Activated naive CD8-positive, alpha-beta T cell (primary cell): ENCODE measurements around the gene PTPRT.

Experiments used
- H3K27ac Mint-ChIP-seq: one replicate; pipeline ENCODE4 v1.8.0; 2021; ENCODE audit warnings: mixed read lengths
- H3K27me3 Mint-ChIP-seq: one replicate; pipeline ENCODE4 v1.8.0; 2021; ENCODE audit warnings: mixed read lengths
- H3K36me3 Mint-ChIP-seq: one replicate; pipeline ENCODE4 v1.8.0; 2021; ENCODE audit warnings: mixed read lengths
- H3K4me1 Mint-ChIP-seq: one replicate; pipeline ENCODE4 v1.8.0; 2021; ENCODE audit warnings: low read depth, mixed read lengths
- H3K4me3 Mint-ChIP-seq: one replicate; pipeline ENCODE4 v1.8.0; 2021; ENCODE audit warnings: mild to moderate bottlenecking, mixed read lengths
- H3K9me3 Mint-ChIP-seq: one replicate; pipeline ENCODE4 v1.8.0; 2021; ENCODE audit warnings: low read depth, mixed read lengths

Gene PTPRT

GRCh38 chr20:42138729-42139128 is 1051.0 kb downstream of the PTPRT start:
- Mint-ChIP-seq H3K36me3 (no peaks in the 10 kb centered on the region), H3K4me3 (no peak overlapping the region), H3K27ac (no peak overlapping the region), H3K9me3 (no peaks in the 10 kb centered on the region), H3K4me1 (no peaks in the 10 kb centered on the region), H3K27me3 (peaks cover 3% of the 10 kb centered on the region)

- no peak overlapping the region for H3K4me3 Mint-ChIP-seq
- no peaks in the 10 kb centered on the region for H3K27me3 Mint-ChIP-seq
- no peak overlapping the region for H3K27ac Mint-ChIP-seq
- no peaks in the 10 kb centered on the region for H3K36me3 Mint-ChIP-seq
- H3K4me1 Mint-ChIP-seq, result no peaks in the 10 kb centered on the region
- H3K9me3 Mint-ChIP-seq, result no peaks in the 10 kb centered on the region
These were observed 1055.2 kb downstream of the PTPRT start for GRCh38 chr20:42134265-42135098.

GRCh38 chr20:42130810-42131596 is 1058.7 kb downstream of the PTPRT start:
- H3K4me3 Mint-ChIP-seq, result no peak overlapping the region
- H3K4me1 Mint-ChIP-seq, result no peaks in the 10 kb centered on the region
- no peaks in the 10 kb centered on the region for H3K36me3 Mint-ChIP-seq
- no peak overlapping the region for H3K27ac Mint-ChIP-seq
- no peaks in the 10 kb centered on the region for H3K9me3 Mint-ChIP-seq
- no peaks in the 10 kb centered on the region for H3K27me3 Mint-ChIP-seq

- H3K4me1 Mint-ChIP-seq, result no peaks in the 10 kb centered on the region
- H3K27ac Mint-ChIP-seq, result no peak overlapping the region
- H3K9me3 Mint-ChIP-seq, result peaks cover 4% of the 10 kb centered on the region
- no peaks in the 10 kb centered on the region for H3K27me3 Mint-ChIP-seq
- H3K36me3 Mint-ChIP-seq, result no peaks in the 10 kb centered on the region
- H3K4me3 Mint-ChIP-seq, result no peak overlapping the region
These were observed 1064.3 kb downstream of the PTPRT start for GRCh38 chr20:42125426-42125825.

- no peaks in the 10 kb centered on the region for H3K4me1 Mint-ChIP-seq
- no peaks in the 10 kb centered on the region for H3K36me3 Mint-ChIP-seq
- peaks cover 4% of the 10 kb centered on the region for H3K9me3 Mint-ChIP-seq
- H3K27ac Mint-ChIP-seq, result no peak overlapping the region
- no peak overlapping the region for H3K4me3 Mint-ChIP-seq
- H3K27me3 Mint-ChIP-seq, result no peaks in the 10 kb centered on the region
These were observed 1065.7 kb downstream of the PTPRT start for GRCh38 chr20:42123981-42124473.

- Mint-ChIP-seq H3K4me1 (no peaks in the 10 kb centered on the region), H3K27me3 (no peaks in the 10 kb centered on the region), H3K4me3 (no peak overlapping the region), H3K27ac (no peak overlapping the region), H3K36me3 (no peaks in the 10 kb centered on the region), H3K9me3 (peaks cover 1% of the 10 kb centered on the region)
These were observed 1071.1 kb downstream of the PTPRT start for GRCh38 chr20:42118409-42119125.

- Mint-ChIP-seq H3K4me3 (no peak overlapping the region), H3K27ac (no peak overlapping the region), H3K9me3 (no peaks in the 10 kb centered on the region), H3K4me1 (no peaks in the 10 kb centered on the region), H3K36me3 (no peaks in the 10 kb centered on the region), H3K27me3 (no peaks in the 10 kb centered on the region)
These were observed 1071.7 kb downstream of the PTPRT start for GRCh38 chr20:42118001-42118400.

GRCh38 chr20:42113236-42113635 is 1076.5 kb downstream of the PTPRT start:
- no peaks in the 10 kb centered on the region for H3K36me3 Mint-ChIP-seq
- no peaks in the 10 kb centered on the region for H3K9me3 Mint-ChIP-seq
- no peak overlapping the region for H3K27ac Mint-ChIP-seq
- H3K4me3 Mint-ChIP-seq, result no peak overlapping the region
- H3K27me3 Mint-ChIP-seq, result no peaks in the 10 kb centered on the region
- H3K4me1 Mint-ChIP-seq, result no peaks in the 10 kb centered on the region

GRCh38 chr20:42112161-42112560 is 1077.5 kb downstream of the PTPRT start:
- H3K4me3 Mint-ChIP-seq, result no peak overlapping the region

GRCh38 chr20:42111349-42111748 is 1078.4 kb downstream of the PTPRT start:
- Mint-ChIP-seq H3K27me3 (no peaks in the 10 kb centered on the region), H3K36me3 (no peaks in the 10 kb centered on the region), H3K27ac (no peak overlapping the region), H3K4me1 (no peaks in the 10 kb centered on the region), H3K9me3 (no peaks in the 10 kb centered on the region), H3K4me3 (no peak overlapping the region)

More at GRCh38 chr20:42112161-42112560, 1077.5 kb downstream of the PTPRT start:
- no peaks in the 10 kb centered on the region for H3K27me3 Mint-ChIP-seq
- H3K9me3 Mint-ChIP-seq, result no peaks in the 10 kb centered on the region
- H3K36me3 Mint-ChIP-seq, result no peaks in the 10 kb centered on the region
- no peaks in the 10 kb centered on the region for H3K4me1 Mint-ChIP-seq
- H3K27ac Mint-ChIP-seq, result no peak overlapping the region

GRCh38 chr20:42110301-42110700 is 1079.4 kb downstream of the PTPRT start:
- no peak overlapping the region for H3K4me3 Mint-ChIP-seq
- H3K27ac Mint-ChIP-seq, result no peak overlapping the region
- H3K36me3 Mint-ChIP-seq, result no peaks in the 10 kb centered on the region
- no peaks in the 10 kb centered on the region for H3K4me1 Mint-ChIP-seq
- H3K9me3 Mint-ChIP-seq, result no peaks in the 10 kb centered on the region
- no peaks in the 10 kb centered on the region for H3K27me3 Mint-ChIP-seq

- Mint-ChIP-seq H3K27ac (no peak overlapping the region), H3K27me3 (peaks cover 2% of the 10 kb centered on the region), H3K9me3 (no peaks in the 10 kb centered on the region), H3K4me1 (no peaks in the 10 kb centered on the region), H3K4me3 (no peak overlapping the region), H3K36me3 (no peaks in the 10 kb centered on the region)
These were observed 1087.7 kb downstream of the PTPRT start for GRCh38 chr20:42102000-42102399.

GRCh38 chr20:42100137-42100704 is 1089.5 kb downstream of the PTPRT start:
- no peak overlapping the region for H3K4me3 Mint-ChIP-seq
- H3K27me3 Mint-ChIP-seq, result peaks cover 2% of the 10 kb centered on the region
- no peaks in the 10 kb centered on the region for H3K36me3 Mint-ChIP-seq
- H3K4me1 Mint-ChIP-seq, result no peaks in the 10 kb centered on the region
- no peak overlapping the region for H3K27ac Mint-ChIP-seq
- no peaks in the 10 kb centered on the region for H3K9me3 Mint-ChIP-seq

GRCh38 chr20:42099101-42099500 is 1090.6 kb downstream of the PTPRT start:
- no peaks in the 10 kb centered on the region for H3K9me3 Mint-ChIP-seq
- H3K27me3 Mint-ChIP-seq, result peaks cover 2% of the 10 kb centered on the region
- H3K4me3 Mint-ChIP-seq, result no peak overlapping the region
- H3K27ac Mint-ChIP-seq, result no peak overlapping the region
- H3K4me1 Mint-ChIP-seq, result no peaks in the 10 kb centered on the region
- no peaks in the 10 kb centered on the region for H3K36me3 Mint-ChIP-seq
